GM19455 (cell line): ENCODE results near the gene MORF4L2.
"Not testable (repeated sequence)": the region's sequence is repeated elsewhere in the genome, so short reads cannot be mapped to it uniquely, and the experiment has no call there.

Experiments used
- ATAC-seq: cut with Tn5 transposase; IDR thresholded peaks from one replicate; pipeline ENCODE4 v1.9.1; 2021; ENCODE audit not compliant: unreplicated experiment

The MORF4L2 gene

GRCh38 chrX:103681443-103681842, 5.1 kb downstream of the MORF4L2 start:
- no peak for ATAC-seq

- no peak for ATAC-seq
Measured at GRCh38 chrX:103678199-103678993, 8.1 kb downstream of the MORF4L2 start.

GRCh38 chrX:103674531-103675454, 11.7 kb downstream of the MORF4L2 start:
- no peak for ATAC-seq

- ATAC-seq, result no peak
Measured at GRCh38 chrX:103669745-103670144, 16.8 kb downstream of the MORF4L2 start.

GRCh38 chrX:103666202-103667107, 20.0 kb downstream of the MORF4L2 start:
- ATAC-seq, result no peak

GRCh38 chrX:103663981-103664762, 22.3 kb downstream of the MORF4L2 start:
- ATAC-seq, result no peak

GRCh38 chrX:103659460-103659859, 27.0 kb downstream of the MORF4L2 start:
- not testable (repeated sequence) for ATAC-seq

- no peak for ATAC-seq
Measured at GRCh38 chrX:103658681-103659433, 27.6 kb downstream of the MORF4L2 start.

- not testable (repeated sequence) for ATAC-seq
Measured at GRCh38 chrX:103657066-103657465, 29.4 kb downstream of the MORF4L2 start.

GRCh38 chrX:103656617-103657016, 29.9 kb downstream of the MORF4L2 start:
- ATAC-seq, result no peak

- ATAC-seq, result not testable (repeated sequence)
Measured at GRCh38 chrX:103655230-103656000, 31.1 kb downstream of the MORF4L2 start.

GRCh38 chrX:103651151-103651773, 35.2 kb downstream of the MORF4L2 start:
- no peak for ATAC-seq

- no peak for ATAC-seq
Measured at GRCh38 chrX:103647630-103648029, 38.9 kb downstream of the MORF4L2 start.

GRCh38 chrX:103644125-103644524, 42.4 kb downstream of the MORF4L2 start:
- no peak for ATAC-seq

GRCh38 chrX:103640401-103641155, 45.9 kb downstream of the MORF4L2 start:
- no peak for ATAC-seq

- not testable (repeated sequence) for ATAC-seq
Measured at GRCh38 chrX:103638479-103639346, 47.8 kb downstream of the MORF4L2 start.
